ENCODE data around the gene ARFGAP1.

GRCh38 chr20:63264000-63264399, 8.6 kb upstream of the ARFGAP1 start:
- TF ChIP-seq POLR2A (IDR thresholded peaks at IDR 0.05), result no peak
- TF ChIP-seq CTCF (IDR thresholded peaks at IDR 0.05), result no peak

Data from vagina (tissue), 2 donors.